Measurements from ENCODE around the gene PEX13.

The PEX13 gene, protein sequence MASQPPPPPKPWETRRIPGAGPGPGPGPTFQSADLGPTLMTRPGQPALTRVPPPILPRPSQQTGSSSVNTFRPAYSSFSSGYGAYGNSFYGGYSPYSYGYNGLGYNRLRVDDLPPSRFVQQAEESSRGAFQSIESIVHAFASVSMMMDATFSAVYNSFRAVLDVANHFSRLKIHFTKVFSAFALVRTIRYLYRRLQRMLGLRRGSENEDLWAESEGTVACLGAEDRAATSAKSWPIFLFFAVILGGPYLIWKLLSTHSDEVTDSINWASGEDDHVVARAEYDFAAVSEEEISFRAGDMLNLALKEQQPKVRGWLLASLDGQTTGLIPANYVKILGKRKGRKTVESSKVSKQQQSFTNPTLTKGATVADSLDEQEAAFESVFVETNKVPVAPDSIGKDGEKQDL

DNA sequence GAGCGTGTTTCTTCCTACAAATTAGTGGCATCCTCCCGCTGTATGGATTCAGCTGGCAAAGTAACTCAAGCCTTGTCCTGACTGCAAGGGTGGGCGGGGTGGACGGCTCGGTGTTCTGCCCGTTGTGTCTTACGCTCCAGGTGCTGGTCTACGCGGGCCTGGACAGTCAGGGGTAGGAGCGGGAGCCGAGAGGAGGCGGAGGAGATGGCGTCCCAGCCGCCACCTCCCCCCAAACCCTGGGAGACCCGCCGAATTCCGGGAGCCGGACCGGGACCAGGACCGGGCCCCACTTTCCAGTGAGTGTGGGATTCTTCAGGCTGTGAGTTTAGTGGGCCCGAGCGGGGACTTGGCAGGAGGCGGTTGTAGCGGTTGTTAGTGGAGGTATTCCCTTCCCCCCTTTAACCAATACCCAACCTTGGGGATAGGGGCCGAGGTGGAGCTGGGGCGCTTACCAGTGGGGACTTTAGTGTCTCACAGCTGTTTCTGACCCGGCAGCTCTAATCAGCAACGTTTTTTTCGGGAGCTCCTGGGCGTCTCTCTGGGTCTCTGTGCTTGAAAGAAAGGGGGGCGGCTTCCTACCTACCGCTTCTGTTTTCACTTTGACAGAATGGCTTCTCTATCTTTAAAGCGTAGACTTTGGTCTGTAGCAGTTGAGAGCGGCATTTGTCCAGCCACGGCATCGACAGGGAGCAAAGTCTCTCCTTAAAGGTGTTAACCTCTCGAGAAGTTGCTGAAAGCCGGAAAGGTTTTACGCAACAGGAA is at the start of gene PEX13, which contains the start of gene PUS10:
Gene PEX13 (plus strand): TSS at position 165 of the 762 bp plus-strand sequence. CDS start 40 bp downstream, at position 205.
Gene PUS10 (minus strand): TSS at position 700 of the 762 bp plus-strand sequence. CDS start 6,365 bp downstream, outside the sequence.
- TF ChIP-seq GATA2 (IDR thresholded peaks at IDR 0.05; ENCODE audit: low read depth, low read length) (no peak), GATA3 (IDR thresholded peaks at IDR 0.05; ENCODE audit: low read depth, low read length) (no peak)

DNA sequence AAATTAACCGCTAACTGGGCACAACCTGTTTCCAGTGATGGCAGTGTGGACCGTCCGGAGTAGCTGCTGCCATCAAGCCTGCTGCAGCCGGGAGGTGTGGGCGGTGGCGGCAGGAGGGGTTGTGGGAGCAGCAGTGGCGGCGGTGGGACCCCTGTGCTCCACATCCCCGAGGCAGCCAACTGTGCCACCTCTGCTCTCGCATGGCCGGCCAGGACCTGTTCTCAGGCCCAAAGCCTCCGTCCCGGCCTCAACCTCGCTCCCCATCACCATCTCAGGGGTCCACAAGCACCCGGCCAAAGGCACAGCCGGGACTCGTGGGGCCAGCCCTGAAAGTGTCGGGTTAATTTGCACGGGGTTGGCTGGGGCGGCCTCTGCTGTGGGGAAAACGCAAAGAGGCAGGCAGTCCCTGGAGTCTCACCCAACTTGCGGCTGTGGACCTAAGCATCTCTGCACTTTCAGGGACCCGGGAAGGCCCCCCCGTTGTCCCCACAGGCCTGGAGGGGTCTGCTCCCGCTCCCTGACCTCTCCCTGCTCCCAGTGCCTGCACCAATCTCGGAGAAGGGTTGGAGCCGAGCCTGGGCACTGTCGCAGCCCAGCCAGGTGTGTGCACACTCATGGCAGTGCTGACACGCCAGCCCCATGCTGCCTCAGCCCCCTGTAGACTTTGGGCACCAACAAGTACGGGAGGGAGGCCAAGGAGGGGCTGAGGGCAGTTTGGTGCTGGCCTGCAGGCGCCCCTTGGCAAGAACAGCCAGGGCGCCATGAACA is 44.4 kb upstream of the PEX13 start:
- TF ChIP-seq GATA2 (IDR thresholded peaks at IDR 0.05; ENCODE audit: low read depth, low read length) = no peak
- TF ChIP-seq GATA3 (IDR thresholded peaks at IDR 0.05; ENCODE audit: low read depth, low read length) = no peak

DNA sequence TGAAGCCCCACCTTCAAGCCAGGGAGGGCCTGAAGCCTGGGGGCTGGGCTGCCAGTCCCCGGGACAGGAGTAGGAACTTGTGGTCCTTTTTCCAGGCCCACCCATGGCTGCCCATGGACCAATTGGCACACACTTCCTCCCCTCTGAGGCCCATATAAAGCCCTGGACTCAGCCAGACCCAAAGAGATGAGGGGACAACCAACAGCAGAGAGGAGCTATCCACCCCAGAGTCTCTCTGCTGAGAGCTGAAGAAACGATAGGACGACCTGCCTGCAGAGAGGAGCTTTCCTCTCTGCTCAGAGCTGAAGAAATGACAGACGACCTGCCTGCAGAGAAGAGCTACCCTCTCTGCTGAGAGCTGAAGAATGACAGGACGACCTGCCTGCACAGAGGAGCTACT is 43.8 kb upstream of the PEX13 start:
- TF ChIP-seq GATA3 (IDR thresholded peaks at IDR 0.05; ENCODE audit: low read depth, low read length) = no peak
- TF ChIP-seq GATA2 (IDR thresholded peaks at IDR 0.05; ENCODE audit: low read depth, low read length) = no peak

DNA sequence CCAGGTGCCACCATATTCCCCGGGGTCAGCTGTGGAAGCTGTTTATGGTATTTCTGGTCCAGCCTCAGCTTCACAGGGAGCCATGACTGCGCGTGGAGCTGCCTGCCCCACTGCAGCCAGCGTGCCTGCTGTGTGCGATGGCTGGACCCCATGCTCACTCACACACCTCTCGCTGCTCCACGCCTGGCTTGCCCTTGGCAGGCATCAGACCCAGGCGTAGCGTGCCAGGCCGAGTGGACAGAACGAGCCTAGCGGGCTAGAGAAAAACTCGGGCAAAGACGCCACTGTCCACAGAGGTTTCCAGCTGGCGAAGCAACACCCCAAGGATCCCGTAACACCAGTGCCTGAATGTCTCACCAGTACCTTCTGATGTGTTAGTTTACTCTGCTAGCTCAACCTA is 42.9 kb upstream of the PEX13 start:
- TF ChIP-seq GATA2 (IDR thresholded peaks at IDR 0.05; ENCODE audit: low read depth, low read length) = no peak

DNA sequence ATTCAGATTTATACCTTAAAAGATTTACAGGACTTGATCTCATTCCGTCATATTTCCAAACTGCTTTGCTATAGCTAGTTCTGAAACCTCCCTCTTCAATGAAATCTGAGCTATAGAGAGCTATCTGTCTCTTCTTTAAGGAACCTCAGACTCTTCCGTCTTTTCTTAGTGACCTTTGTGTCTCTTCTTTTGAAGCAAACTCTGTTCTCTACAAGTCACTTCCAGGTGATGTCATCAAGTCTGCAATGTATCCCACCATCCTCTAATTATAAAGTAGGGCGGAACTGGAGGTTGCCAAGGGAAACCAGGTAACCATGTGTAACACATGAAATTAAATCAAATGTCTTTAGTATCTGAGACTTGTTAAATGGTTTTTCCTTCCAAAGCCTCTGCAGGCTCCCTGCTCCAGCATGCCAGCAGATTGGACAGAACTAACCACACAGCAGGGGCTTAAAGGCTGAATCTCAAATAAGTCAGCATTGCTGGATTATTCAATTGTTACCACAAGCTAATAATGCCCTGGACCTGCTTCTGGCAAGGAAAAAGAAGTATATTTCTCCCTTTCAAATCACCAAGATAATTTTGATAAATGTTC is 41.2 kb upstream of the PEX13 start:
- TF ChIP-seq GATA3 (IDR thresholded peaks at IDR 0.05; ENCODE audit: low read depth, low read length) = no peak
- no peak for TF ChIP-seq GATA2 (IDR thresholded peaks at IDR 0.05; ENCODE audit: low read depth, low read length)

DNA sequence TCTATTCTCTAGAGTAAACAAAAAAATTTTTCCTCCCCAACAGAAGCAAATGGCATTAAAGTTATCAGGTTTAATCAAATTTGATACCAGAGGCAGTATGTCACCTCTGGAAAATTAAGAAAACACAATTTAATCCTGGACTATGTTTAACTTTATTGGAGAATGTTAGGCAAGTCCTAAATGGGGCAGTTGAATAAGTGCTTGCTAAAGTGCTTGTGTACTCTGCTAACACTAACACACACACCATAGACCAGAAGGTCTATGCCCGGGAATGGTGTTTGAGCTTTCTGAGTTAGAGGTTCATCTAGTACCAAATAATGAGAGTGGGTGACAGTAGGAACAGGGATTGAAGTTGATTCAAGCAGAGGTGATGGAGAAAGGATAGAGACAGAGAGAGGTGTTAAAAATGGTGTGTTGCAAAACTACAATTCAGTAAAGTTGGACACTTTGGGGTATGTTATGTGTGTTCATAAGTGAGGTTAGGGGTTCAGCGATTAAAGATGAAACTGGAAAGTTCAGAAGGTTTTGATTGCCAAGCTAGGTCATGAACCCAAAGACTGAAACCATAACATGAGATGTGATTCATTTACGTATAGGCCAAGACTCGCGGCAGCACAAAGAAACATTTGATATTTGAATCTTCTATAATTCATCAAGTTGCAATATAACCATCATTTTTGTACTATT is 40.5 kb upstream of the PEX13 start:
- TF ChIP-seq GATA2 (IDR thresholded peaks at IDR 0.05; ENCODE audit: low read depth, low read length) (no peak), GATA3 (IDR thresholded peaks at IDR 0.05; ENCODE audit: low read depth, low read length) (no peak)

DNA sequence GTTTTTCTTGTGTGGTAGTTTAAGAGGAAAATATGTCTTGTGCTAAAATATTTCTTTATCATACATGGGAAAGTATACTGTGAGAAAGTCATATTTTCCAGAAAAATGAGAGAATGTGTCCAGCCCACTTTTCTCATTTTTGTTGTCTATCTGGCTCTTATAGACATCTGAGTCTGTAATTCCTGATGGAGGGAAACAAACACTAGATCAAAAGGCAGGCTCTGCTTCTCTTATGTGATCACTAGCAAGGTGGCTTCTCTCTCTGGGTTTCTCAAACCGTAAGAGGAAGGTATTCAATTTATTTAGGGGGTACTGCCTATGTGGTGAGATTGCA is 40.0 kb upstream of the PEX13 start:
- TF ChIP-seq GATA2 (IDR thresholded peaks at IDR 0.05; ENCODE audit: low read depth, low read length) (no peak), GATA3 (IDR thresholded peaks at IDR 0.05; ENCODE audit: low read depth, low read length) (no peak)

DNA sequence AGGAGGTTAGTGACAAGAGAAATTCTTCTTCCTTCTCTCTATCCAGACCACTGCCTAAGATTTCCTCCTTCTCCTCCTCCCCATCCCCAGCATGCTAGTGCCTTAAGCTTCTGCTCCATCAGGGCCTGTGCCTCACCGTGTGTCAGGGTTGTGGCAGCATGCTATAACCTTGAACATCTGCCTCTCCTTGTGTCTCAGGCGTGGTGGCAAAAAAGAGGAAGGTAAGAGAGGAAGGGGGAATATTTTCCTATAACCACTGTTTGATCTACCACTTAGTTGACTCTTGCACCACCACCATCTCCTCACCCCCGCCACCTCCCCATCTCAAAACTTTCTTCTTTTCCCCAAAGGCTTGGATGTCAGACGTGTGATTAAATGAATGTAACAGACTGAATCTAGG is 38.3 kb upstream of the PEX13 start:
- no peak for TF ChIP-seq GATA3 (IDR thresholded peaks at IDR 0.05; ENCODE audit: low read depth, low read length)
- no peak for TF ChIP-seq GATA2 (IDR thresholded peaks at IDR 0.05; ENCODE audit: low read depth, low read length)

DNA sequence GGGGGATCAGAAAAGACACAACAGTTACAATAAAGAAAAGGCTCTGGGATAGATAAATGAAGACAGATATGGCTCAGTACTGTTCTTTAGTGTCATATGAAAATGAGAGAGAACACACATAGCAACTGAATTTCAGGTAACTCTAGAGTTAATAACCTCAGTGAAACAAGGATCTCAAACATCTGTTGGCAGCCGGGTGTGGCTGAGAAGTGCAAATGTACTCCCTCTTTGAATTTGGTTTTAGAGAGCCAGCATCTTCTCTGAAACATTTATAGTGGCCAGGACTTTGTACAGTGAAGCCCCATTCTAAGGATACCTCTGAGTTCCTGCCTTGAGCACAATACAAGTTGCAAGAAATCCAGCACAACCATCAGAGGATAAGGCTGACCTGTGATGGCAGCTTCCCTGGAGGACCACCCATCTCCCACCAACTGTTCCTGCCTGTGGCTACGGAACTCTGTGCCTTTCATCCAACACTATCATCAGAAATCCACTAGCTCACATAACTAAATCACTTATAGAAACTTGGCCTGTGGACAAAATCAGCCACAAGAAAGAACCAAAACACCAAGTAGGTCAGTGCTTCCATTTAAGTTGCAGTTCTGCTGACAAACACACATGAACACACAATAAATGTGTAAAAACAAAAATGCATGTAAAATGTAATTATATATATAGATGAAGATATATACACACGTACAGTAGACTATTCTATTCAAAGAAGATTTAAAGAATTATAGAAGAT is 37.3 kb upstream of the PEX13 start:
- TF ChIP-seq GATA2 (IDR thresholded peaks at IDR 0.05; ENCODE audit: low read depth, low read length) (no peak), GATA3 (IDR thresholded peaks at IDR 0.05; ENCODE audit: low read depth, low read length) (no peak)

DNA sequence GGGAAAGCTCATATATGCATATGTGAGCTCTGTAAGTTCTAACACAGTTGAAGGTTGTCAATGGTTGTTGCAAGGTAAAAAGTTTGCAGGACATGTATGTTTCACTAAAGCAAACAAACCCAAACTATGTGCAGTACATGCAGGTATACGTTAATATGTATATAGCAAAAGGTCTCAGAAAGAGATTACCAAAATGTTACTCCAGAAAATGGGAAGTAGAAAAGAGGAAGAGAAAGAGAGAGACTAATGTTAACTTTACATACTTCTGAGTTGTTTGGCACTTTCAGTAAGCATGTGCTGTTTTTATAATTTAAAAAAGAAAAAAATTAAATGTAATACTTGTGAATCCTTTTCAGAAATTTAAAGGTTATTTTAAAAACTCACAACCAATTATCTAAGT is 32.8 kb upstream of the PEX13 start:
- TF ChIP-seq GATA3 (IDR thresholded peaks at IDR 0.05; ENCODE audit: low read depth, low read length) (no peak), GATA2 (IDR thresholded peaks at IDR 0.05; ENCODE audit: low read depth, low read length) (no peak)

DNA sequence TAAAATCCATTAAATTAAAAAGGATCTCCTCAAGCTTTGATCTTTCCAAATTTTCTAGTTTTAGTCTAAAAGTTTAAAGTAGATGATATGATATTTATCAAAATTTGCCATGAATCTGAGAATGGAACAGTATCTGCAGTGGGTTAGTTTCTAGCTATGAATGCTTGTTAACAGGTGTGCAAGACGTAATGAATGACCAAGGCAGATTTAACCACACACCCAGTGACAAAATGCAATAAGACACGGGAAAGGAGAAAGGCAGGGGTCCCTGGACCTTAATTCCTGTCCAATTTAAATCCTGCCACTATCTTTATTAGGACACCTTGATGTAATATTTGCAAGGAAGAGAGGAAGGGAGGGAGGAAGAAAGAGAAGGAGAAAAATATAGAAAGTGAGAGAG is 30.5 kb upstream of the PEX13 start:
- TF ChIP-seq GATA3 (IDR thresholded peaks at IDR 0.05; ENCODE audit: low read depth, low read length) (no peak), GATA2 (IDR thresholded peaks at IDR 0.05; ENCODE audit: low read depth, low read length) (no peak)

DNA sequence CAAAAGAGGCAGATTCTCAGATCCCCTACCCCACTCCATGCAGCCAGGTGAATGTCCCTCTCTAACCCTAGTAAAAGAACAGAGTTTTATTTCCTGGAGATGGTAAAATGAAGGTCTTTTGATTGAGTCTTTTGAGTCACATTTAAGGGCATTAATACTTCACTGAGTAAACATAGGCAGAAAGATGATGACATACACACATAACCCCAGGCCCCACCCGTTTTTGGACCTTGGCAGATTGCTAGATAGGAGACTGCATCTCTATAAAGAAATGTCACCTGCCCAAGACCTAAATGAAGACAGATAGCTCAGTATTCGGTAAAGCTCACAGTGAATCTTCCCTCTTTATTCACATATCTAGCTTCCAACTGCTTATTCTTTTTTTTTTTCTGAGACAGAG is 28.3 kb upstream of the PEX13 start:
- no peak for TF ChIP-seq GATA3 (IDR thresholded peaks at IDR 0.05; ENCODE audit: low read depth, low read length)
- TF ChIP-seq GATA2 (IDR thresholded peaks at IDR 0.05; ENCODE audit: low read depth, low read length) = no peak

DNA sequence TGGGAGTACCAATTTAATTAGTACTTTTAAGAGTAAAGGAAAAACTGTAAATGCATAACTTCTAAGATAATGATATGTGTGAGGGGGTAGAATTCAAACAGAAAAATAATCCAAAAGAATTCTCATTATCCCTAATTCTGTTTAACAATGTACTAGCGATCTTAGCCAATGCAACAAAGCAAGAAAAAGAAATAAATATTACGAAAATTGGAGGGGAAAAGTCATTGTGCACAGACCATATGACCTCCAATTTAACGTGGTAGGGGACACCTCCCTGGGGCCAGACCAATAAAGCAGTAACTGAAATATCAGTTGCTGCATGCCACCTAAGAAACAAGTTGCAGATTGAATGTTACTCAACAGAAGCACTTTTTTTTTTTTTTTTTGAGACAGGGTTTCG is 25.9 kb upstream of the PEX13 start:
- TF ChIP-seq GATA3 (IDR thresholded peaks at IDR 0.05; ENCODE audit: low read depth, low read length) (no peak), GATA2 (IDR thresholded peaks at IDR 0.05; ENCODE audit: low read depth, low read length) (no peak)

Measured in SH-SY5Y (cell line).